ENCODE data around the gene LTN1. TPM values are rescaled to one million over a fixed set of nuclear protein-coding genes. Genes with fewer than 3 reads are reported as not detected.

Gene LTN1
- total RNA-seq, 1 experiment from 2014 or later, result 8.7 TPM

DNA sequence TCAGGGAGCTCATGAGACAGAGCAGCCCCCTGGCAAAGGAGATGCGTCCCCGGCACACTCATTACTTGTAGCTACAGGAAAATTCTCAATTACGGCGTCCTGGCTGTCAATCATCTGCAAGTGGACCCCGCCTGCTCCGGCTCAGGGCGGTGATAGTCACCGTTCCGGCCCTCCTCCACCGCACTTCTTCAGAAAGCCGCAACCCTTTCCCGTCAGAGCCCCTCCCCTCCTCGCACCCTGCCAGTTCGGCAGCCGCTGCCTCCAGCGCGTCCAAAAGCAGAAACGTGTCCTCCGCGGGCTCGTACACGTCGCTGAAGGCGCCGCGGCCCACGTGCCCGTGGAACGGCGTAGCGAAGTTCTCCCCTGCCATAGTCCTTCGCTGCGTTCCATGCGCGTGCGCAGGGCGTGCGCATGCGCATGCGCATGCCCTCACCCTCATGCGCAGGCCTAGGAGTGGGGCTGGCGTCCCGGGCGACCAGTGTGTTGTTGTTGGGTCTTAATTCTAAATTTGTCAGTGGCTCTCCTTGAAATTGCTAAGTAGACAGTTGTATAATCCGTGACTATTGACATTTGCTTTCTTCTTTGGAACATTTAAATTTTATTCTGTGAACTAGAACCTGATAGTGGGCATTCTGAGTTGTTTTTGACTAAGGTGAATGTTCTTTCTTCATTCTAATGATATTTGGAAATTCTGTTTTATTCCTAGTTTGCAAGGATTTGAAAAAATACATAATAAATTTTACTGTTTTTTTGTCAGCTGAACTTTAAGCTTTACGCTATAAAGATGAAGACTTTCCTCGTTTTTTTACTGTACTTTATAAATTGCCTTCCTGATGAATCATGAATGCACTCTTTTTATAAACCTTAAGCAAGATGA is 107.5 kb downstream of the LTN1 start (continued):
- TF ChIP-seq EZH2 (IDR thresholded peaks at IDR 0.05), result no peak
- no peak for TF ChIP-seq CEBPB (IDR thresholded peaks at IDR 0.05; ENCODE audit: low read depth)
- peak; percentile 88 for TF ChIP-seq POLR2AphosphoS5 (IDR thresholded peaks at IDR 0.05; ENCODE audit: low read depth, low read length)
- peak; percentile 83 for TF ChIP-seq CBX3 (IDR thresholded peaks at IDR 0.05; ENCODE audit: low read depth)
- TF ChIP-seq SRF (IDR thresholded peaks at IDR 0.05; ENCODE audit: low read depth), result no peak

DNA sequence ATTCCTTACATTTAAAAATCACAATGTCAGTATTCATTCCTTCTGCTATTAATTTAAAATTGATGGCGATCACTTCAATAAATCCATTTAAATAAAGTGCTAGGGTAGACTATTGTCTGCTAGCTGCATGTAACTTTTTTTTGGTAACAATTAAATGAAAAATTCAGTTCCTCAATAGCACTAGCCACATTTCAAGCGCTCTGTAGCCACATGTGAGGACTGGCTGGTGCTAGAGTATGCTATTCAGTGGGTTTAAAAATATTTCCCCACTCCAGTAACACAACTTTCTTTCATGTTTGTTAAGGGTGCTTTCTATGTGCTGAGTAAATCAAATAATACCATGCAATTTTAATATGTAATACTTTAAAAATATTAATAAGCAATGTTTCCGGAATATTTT is 108.2 kb downstream of the LTN1 start:
- Histone ChIP-seq H3K9me2 (ENCODE audit: insufficient read depth) (no peaks in the 10 kb centered on the region; the same call in 1 of the 2 replicates), H4K20me1 (ENCODE audit: insufficient read depth) (no peaks in the 10 kb centered on the region), H3K27me3 (ENCODE audit: insufficient read depth, low read length) (no peaks in the 10 kb centered on the region), H3K36me3 (ENCODE audit: control insufficient read depth in 1 of 2, insufficient read depth in 2 of 2, low read length in 2 of 2) (peaks cover 0 to 3% of the 10 kb centered on the region in 2 experiments; a peak in 1 of 4 replicates), H3K9ac (ENCODE audit: low read length) (peak overlapping the region; percentile 72), H3K9me3 (ENCODE audit: control insufficient read depth in 1 of 2, insufficient read depth in 1 of 2, low read depth in 1 of 2, low read length in 2 of 2) (no peaks in the 10 kb centered on the region), H3K79me2 (ENCODE audit: insufficient read depth, low read length) (no peaks in the 10 kb centered on the region), H3K4me3 (replicated peaks in 1 of 2; ENCODE audit: low read depth in 1 of 2, low read length in 2 of 2) (peak overlapping the region; percentile 55 to 66), H3K27ac (ENCODE audit: low read depth, low read length) (peak overlapping the region; percentile 85), H2AFZ (ENCODE audit: low read depth, low read length, poor library complexity, severe bottlenecking) (peak overlapping the region; percentile 88), H3K4me1 (ENCODE audit: control insufficient read depth in 1 of 2, insufficient read depth in 2 of 2, low read length in 2 of 2) (peaks cover 10 to 19% of the 10 kb centered on the region in 2 experiments), H3K4me2 (ENCODE audit: low read length) (peak overlapping the region; percentile 89)
- ATAC-seq (no peak), DNase-seq (ENCODE audit: low read depth, low spot score) (no peak)
- CTCF ChIA-PET, result no interaction called here
- POLR2A ChIA-PET, result no interaction called here
- RAD21 ChIA-PET (ENCODE audit: low non-redundant PET in 1 of 2, low total read pairs in 2 of 2, uncharacterized antibody in 2 of 2, unreplicated experiment in 2 of 2), result no interaction called here
- no TSS peak for BruUV-seq (replicated peaks)
- TF ChIP-seq, protein P1, sequence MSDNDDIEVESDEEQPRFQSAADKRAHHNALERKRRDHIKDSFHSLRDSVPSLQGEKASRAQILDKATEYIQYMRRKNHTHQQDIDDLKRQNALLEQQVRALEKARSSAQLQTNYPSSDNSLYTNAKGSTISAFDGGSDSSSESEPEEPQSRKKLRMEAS (IDR thresholded peaks at IDR 0.05), result no peak
- TF ChIP-seq TCF7L2 (IDR thresholded peaks at IDR 0.05; ENCODE audit: borderline replicate concordance, extremely low read depth, insufficient read depth, insufficient read length) (no peak), ZNF274 (IDR thresholded peaks at IDR 0.05; ENCODE audit: low read depth, low read length) (no peak), POLR2AphosphoS5 (IDR thresholded peaks at IDR 0.05; ENCODE audit: low read depth, low read length) (no peak)
- intact Hi-C loops (cut with micrococcal nuclease), result no loop called here

Data from HCT116 (cell line).